GM15510 (cell line): ENCODE measurements around the gene LRTM1.

Source experiments
- POLR2A ChIP-seq: IDR thresholded peaks from 3 replicates; pipeline ENCODE4 v1.6.1; 2011; ENCODE audit warnings: borderline replicate concordance; ENCODE audit not compliant: insufficient read length; ENCODE audit errors: extremely low read depth

The LRTM1 gene

DNA sequence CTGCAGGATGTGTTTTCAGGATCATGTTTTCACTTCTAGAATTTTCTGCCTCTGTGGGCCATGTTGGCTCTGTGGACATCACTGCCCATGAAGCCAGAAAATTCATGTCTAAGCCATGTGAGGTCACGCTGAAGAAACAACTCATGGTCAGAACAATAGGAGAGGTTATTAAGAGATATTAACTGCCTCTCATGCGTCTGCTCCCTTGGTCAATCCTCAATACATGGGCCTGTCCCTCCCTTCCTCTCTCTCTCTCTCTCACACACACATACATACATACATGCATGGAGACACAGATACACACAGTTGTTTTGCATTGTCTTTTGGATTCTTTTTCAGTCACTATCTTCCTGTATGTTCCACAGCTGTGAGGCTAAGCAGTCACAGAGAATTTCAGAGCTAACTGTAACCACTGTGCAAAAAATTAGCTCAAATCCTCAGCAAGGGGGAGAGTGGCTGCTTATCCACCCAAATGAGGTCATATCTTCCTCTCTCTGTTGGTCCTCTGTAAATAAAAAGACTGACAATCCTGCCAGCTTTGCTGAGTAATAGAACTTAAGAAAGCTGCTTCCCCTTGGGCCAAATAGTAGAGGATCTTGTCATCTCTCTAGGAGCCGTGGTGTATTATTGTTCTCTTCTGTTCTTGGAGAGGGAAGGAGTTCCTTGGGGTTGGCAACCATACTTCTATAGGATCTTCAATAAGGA lies 45.6 kb downstream of the LRTM1 start:
- TF ChIP-seq POLR2A, result no peak

DNA sequence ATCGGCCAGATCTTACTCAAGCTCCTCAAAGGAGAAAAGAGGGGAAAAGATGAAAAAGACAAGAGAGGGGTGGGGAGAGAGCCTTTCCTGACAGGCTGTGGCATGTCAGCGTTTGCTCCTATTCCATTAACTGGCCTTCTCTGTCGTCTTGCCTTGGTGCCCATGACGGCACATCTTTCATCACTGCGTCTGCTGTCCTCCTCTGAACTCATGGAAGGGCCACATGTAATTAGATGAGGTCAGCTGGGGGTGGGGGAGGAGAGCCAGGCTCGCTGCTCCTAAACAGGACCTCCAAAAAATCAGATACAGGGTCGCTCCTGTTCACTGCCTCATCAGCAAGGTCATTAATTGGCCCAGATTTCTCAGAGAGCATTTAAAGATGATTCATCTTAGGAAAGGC lies 49.7 kb downstream of the LRTM1 start:
- no peak for TF ChIP-seq POLR2A

DNA sequence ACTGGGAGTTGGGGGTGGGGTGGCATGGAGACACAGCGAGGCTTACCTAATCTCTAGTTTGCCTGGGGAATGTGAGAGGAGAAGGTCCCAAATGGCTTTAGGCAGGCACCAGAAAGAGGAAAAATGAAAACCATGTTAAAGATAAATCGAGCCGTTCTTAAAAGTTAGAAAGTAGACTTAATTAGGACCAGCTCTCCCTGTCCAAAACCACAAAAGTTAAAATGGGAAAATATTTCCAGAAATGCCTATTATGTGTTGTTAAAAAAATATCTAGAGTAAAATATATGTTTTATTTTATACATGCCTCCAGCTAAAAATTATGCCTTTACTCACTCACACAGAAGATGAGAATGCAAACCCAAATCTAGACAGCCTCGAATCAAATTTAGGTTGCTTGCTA lies 50.1 kb downstream of the LRTM1 start:
- no peak for TF ChIP-seq POLR2A

- TF ChIP-seq POLR2A, result no peak
These were observed 51.2 kb downstream of the LRTM1 start for GRCh38 chr3:54876694-54877093.

GRCh38 chr3:54875596-54876268 lies 52.1 kb downstream of the LRTM1 start:
- TF ChIP-seq POLR2A, result no peak

- TF ChIP-seq POLR2A, result no peak
These were observed 52.9 kb downstream of the LRTM1 start for GRCh38 chr3:54874816-54875556.

- no peak for TF ChIP-seq POLR2A
These were observed 54.5 kb downstream of the LRTM1 start for GRCh38 chr3:54873059-54874010.

DNA sequence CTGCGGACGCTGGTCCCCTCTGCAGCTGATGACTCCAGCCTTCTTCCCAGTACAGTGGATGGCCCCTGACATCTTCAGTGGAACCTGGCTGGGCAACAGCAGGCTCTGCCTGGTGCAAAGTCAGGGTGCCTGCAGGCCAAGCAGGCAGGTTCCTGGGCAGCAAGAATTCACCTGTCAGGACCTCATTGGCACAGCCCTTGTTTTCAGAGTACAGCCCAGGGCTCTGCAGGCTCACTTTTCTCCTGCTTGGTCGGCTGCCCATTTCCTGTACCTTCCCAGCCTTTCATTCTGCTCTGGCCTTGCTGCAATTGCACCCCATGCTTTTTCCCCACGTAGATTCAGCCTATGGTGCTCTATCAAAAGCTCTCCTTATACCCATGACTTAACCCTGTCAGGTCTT lies 56.0 kb downstream of the LRTM1 start:
- no peak for TF ChIP-seq POLR2A

DNA sequence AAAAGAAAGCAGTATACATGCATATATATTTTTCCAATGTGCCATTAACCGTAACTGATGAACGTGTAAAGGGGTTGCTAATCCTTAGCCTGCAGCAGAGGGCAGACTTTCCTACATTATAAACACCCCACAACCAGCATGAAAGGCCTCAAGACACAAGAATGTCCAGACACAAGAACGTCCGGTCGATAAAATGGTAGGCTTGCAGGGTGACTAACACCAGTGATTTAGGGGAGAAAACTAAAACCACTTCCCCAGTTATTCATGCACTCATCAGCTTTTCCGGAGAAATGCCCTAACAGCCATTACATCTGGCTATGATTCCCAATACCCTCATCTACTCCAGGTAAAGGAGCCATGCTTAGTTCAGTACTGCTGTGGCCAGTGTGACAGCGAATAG lies 57.4 kb downstream of the LRTM1 start:
- no peak for TF ChIP-seq POLR2A
